GM19035 (cell line): ENCODE results near the gene TRMT1.
A peak's percentile ranks its signal among the peaks of the same experiment; 100 is the strongest.
"Not testable (repeated sequence)": the region's sequence is repeated elsewhere in the genome, so short reads cannot be mapped to it uniquely, and the experiment has no call there.

ENCODE experiments used
- ATAC-seq: cut with Tn5 transposase; IDR thresholded peaks from one replicate; pipeline ENCODE4 v1.9.1; 2021; ENCODE audit not compliant: unreplicated experiment

TRMT1 gene

GRCh38 chr19:13150931-13151604, 34.5 kb upstream of the TRMT1 start:
- ATAC-seq = peak; percentile 1

- ATAC-seq = peak; percentile 38
Observed at GRCh38 chr19:13150187-13150930, 33.8 kb upstream of the TRMT1 start, which contains the start of the genes IER2 and STX10. IER2 (plus strand) TSS chr19:13150411; CDS start chr19:13153187, 2,776 bp downstream. STX10 (minus strand) TSS chr19:13150375; CDS start chr19:13150173, 202 bp downstream.

GRCh38 chr19:13149628-13150186, 33.2 kb upstream of the TRMT1 start:
- peak; percentile 1 for ATAC-seq

- not testable (repeated sequence) for ATAC-seq
Observed at GRCh38 chr19:13149173-13149627, 32.7 kb upstream of the TRMT1 start.

GRCh38 chr19:13146763-13147563, 30.4 kb upstream of the TRMT1 start:
- ATAC-seq = no peak

- no peak for ATAC-seq
Observed at GRCh38 chr19:13139633-13140311, 23.2 kb upstream of the TRMT1 start.

GRCh38 chr19:13138916-13139198, 22.3 kb upstream of the TRMT1 start:
- ATAC-seq = no peak

- no peak for ATAC-seq
Observed at GRCh38 chr19:13138171-13138915, 21.8 kb upstream of the TRMT1 start.

GRCh38 chr19:13137290-13137794, 20.8 kb upstream of the TRMT1 start:
- no peak for ATAC-seq

GRCh38 chr19:13135068-13136062, 18.8 kb upstream of the TRMT1 start:
- no peak for ATAC-seq

GRCh38 chr19:13134626-13135025, 18.1 kb upstream of the TRMT1 start:
- ATAC-seq = no peak

- ATAC-seq = no peak
Observed at GRCh38 chr19:13133241-13133870, 16.8 kb upstream of the TRMT1 start.

- no peak for ATAC-seq
Observed at GRCh38 chr19:13132471-13133180, 16.1 kb upstream of the TRMT1 start.

GRCh38 chr19:13130886-13131490, 14.4 kb upstream of the TRMT1 start:
- no peak for ATAC-seq

GRCh38 chr19:13129384-13129783, 12.8 kb upstream of the TRMT1 start:
- ATAC-seq = no peak

- ATAC-seq = no peak
Observed at GRCh38 chr19:13128583-13128982, 12.0 kb upstream of the TRMT1 start.
